Activated T-cell treated with anti-CD3 and anti-CD28 coated beads, Interleukin-2, amount 50 U/mL, for 48 hours (primary cell): ENCODE results near the gene ATP6V1G1.

Experiments used
- DNase-seq, 2 experiments: peaks; one replicate each; pipeline ENCODE4 v3.0.0-alpha.2; 2020

The ATP6V1G1 gene

DNA sequence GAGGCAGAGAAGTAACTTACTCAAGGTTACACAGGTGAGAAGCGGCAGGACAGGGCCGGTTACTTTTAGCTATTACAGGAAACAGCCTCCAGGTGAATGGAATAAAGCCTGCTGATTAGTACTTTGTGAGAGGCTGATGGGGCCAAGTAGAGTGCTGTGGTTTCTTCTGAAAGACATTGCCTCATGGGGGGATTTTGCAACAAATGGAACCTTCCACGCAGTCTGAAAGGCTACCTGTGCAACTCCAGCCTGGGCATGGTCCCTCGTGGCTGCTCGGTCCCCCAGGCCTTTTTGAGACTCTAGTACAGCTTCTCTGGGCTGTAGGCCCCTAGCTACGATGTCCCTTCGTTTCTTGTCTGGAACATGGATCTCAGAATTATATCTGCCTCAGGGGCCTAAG is 25.5 kb downstream of the ATP6V1G1 start:
- no peak for DNase-seq

DNA sequence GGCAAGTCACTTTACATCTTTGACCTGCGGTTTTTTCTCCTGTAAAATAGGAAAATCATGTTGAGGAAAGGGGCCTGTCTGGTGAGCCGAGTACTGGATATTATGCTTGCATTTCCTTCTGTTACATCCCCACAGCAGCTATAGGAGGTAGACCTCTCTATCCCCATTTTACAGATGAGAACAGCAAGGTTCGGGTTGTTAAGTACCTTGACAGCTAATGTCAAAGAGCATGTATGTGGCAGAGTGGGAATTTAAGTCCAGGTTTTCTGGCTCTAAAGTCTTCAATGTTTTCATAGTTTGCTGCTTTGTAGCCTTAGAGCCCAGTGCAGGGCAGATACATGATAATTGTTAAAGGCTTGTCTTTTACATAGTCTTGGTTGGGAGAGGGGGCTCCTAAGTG is 26.4 kb downstream of the ATP6V1G1 start:
- DNase-seq: no peak

DNA sequence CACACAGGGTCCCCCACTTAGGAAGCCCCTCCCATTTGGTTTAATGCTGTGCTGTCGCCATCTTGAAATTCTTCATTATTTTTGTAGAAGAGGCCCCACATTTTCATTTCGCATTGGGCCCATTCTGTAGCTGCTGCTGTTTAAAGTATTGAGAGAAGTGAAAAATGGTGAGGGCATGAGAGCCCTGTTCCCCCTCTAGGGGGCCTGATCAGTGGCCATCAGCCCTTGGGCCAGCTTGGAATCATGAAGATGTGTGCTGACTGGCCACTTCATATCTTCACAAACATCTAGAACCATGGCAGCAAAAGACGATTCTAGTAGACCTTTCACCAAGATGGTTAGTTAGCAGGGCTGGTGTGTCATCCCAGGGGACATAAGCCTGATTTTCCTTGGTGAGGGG is 26.8 kb downstream of the ATP6V1G1 start:
- DNase-seq: no peak

DNA sequence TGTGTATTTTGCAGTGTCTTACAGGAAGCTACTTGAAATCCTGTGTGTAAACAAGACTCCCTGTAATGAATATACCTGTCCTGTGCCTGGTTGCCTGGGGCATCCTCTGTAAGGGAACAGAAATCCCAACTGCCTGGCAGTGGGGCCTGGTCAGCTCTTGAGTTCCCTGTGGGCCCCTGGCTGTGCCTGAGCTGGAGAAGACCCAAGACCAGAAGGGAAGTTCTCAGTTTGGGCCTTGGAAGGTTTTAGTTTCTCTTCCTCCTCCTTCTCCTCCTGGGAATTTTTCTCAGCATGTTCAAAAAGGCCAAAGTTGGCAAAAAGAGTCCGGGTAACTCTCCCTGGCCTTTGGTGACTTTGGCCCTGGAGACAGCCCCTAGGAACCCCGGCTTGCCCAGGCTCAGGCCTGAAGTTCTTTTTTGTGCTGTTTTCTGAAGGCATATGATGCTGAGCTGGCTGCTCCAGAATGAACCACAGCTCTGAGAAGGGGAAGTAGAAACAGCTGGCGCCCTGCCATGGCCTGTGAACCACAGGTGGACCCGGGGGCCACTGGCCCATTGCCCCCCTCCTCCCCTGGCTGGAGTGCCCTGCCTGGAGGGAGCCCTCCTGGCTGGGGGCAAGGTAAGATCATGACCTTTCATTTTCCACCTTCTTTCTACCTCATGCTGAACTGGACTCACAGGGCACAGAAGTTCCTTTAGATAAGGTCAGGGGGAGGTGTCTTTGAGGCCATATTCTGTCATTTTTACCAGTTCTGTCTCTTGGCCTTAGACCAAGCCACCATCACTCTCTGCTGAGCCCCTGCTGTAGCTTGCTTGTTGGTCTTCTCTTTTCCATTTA is 29.3 kb downstream of the ATP6V1G1 start:
- DNase-seq: no peak

DNA sequence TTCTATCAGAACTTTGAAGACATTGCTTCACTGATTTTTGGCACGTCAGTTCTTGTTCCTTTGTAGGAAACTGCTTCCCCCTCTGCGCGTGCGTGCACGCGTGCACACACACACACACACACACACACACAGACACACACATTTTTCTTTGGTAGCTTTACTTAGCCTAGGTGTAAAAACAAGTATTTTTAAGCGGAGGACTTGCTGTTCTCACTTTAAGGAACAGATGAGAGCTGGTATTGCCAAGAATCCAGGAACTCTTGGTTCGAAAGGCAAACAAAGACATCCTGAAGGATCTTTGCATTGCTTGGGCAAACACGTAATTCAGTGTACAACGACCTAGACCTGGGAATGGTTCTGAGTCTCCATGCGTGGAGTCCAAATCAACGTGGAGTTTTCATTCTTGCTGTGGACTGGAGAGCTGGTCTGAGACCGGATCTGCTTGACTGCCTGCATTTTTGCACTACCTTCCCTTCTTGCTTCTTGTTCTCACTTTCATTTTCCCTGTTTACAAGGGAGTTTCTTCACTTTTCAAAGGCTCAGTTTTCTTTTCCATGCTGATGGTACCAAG is 31.7 kb downstream of the ATP6V1G1 start:
- DNase-seq: no peak

DNA sequence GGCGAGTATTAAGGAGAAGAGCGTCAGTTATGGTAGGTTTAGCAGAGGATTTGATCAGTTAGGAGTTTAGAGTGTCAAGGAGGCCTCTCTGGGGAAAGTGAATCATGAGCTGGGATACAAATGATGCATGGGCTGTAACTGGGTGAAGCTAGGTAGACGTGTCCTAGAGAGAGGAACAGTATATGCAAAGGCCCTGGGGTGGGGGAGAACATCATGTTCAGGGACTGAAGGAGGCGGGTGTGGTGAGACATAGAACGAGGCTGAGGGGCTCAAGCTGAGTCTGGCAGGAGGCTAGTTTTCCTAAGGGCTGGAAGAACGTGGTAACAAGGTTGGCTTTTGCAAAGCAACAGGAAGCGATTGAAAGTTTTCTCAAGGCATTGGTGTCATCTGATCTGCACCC is 34.0 kb downstream of the ATP6V1G1 start:
- DNase-seq: no peak

DNA sequence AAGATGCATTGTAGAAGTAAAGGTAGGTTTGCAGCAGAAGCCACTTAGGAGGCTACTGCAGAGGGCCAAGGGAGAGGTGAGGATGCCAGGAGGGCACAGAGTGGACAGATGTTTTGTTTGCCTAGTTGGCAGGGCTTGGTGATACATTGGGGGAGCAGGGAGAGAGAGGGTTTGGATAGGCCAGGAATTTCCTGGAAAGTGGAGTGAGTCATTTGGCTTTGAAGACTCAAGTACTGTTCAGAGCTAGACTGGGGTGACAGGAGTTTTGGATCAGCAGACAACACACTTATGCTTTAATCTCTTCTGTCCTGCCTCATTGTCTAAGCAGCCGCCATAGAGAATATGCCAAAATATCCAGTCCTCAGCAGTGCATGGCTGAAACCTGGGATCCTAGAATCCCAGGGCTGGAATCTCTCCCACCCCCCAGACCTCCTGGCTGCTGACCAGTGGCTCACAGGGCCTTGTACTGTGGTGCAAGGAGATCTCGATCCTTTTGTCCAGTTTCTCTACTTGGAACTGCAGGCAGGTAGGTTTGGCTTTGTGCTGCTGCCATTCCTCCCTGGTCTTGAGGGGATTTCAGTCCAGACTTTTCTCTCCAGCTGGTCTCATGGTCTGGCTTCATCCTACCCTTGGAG is 34.5 kb downstream of the ATP6V1G1 start:
- DNase-seq: no peak

DNA sequence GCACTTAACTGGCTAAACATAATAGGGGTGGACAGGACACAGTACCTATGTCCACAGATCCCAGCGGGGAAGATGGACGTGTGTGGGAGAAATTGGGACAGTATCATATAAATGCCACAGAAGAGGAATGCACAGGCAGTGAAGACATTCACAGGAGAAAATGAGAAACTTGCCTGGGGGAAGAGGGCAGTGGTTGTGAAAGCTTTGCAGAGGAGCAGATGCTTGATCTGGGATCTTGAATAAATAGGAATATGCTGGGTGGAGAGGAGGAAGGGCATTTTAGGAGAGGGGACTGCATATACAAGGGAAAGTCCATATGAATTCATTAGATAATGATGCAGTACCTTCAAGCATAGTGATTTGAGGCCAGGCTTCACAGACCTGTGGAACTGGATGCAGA is 37.1 kb downstream of the ATP6V1G1 start:
- DNase-seq: no peak

DNA sequence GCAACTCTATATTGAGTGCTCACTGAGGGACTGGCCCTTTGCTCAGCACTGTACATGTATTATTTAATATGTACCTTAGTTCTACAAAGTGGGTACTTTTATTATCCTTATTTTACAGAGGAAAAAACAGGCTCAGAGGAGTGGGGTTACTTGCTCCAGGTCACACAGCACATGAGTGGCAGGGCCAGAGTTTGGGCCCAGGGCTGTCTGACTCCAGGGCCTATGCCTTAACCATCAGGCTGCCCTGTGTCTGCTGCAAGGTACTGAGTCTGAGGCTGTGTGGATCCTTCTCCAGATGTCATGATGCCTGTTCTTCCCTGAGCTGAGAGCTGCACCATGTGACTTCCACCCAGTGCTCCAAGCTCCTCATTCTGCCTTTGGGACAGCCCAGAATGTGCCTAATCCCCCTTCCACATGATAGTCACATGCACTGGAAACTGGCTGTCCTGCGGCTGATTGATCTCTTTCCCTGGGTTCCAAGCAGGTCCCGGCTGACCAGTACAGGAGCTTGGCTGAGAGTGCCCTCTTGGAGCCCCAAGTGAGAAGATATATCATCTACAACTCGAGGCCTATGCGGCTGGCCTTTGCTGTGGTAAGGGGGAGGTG is 38.9 kb downstream of the ATP6V1G1 start:
- no peak for DNase-seq

DNA sequence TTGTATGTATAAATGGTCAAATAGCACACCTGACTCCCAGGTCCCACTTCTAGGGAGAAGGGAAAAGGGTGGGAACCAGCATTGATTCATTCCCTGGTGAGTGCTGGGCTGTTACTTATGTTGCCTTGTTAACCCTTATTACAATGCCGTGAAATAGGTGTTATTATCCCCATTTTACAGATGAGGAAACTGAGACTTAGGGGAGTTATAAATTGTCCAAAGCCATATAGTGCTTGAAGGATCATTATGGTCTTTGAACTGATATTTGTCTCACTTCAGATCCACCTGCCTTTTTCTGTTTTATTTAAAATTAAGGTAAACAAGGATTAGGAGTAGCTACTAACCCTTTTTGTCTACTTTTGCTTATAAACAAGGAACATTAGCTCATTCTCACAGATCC is 40.0 kb downstream of the ATP6V1G1 start:
- no peak for DNase-seq

DNA sequence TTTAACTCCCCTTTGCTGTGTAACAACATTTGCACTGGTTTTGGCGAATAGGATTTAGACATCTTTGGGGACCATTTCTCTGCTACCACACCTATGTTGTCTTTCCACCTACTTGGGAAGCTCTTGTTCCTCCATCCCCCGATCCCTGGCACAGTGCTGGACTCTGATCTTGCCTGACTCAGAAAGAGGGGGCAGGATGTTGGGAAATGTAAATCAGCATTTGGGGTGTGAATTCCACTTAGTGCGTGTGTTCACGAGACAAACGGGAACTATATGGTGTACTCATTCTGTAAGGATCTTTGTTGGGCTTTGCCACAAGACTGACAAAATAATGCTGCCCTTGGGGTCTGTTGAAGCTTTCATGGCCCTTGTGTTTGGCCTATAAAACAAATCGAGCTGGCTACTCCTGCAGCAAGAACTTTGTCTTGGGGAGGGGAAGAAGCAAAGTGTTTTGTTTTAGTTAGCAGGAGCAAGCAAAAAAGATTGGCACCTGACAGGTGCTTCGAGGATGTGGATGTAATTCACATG is 42.1 kb downstream of the ATP6V1G1 start:
- no peak for DNase-seq

DNA sequence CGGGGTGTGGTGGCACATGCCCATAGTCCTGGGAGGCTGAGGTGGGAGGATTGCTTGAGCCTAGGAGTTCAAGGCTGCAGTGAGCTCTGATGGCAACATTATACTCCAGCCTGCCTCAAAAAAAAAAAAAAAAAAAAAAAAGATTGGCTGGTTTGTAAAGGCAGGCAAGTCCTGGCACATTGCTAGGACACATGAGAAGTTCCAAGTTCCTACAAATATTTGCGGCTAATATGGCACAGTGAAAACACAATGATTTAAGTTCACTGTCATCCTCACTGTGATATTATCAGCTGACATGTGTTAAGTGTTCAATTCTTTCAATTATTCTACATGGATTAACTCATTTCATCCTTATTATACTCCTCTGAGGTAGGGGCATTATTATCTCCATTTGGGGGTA is 43.6 kb downstream of the ATP6V1G1 start:
- no peak for DNase-seq

DNA sequence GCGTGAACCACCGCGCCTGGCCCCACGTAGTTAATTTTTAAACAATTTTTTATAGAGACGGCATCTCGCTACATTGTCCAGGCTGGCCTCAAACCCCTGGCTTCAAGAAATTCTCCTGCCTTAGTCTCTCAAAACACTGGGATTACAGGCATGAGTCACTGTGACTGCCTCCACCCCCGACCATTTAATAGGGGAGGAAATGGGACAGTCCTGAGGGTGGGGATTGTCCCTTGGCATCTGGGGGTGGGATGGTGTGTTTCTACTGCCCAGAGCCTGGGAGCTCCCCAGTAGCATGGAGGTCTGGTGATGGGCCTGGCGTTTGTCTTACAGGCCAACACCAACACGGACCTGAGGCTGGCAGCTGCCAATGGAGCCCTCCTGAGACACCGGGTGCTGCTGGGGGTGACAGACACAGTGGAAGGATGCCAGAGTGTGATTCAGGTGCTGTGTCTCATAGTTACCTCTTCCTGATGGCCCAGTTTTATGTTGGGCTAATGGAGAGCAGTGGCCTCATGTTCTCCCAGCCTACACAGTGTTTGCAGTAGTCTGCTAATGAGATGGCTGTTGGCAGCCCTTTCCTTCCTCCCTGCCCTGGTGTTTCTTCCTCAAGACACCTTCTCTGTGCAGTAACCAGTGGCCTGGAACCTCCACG is 46.0 kb downstream of the ATP6V1G1 start:
- DNase-seq: no peak

DNA sequence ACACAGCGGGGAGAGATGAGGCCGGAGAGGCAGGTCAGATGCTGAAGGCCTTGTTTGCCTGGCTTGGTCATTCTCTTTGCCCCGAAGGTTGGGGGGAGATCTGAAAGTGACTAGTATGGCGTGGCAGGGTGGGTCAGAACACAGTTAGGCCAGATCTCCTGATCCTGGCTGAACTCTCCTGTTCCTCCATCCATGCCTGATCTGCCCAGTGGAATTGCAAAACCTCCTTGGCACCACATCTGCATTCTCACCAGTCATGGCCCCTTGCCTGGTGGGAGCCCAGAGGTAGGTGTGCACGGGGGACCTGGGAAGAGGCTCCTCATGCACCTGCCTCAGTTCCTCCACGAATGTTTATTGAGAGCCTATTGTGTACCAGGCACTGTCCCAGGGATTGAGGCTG is 46.8 kb downstream of the ATP6V1G1 start:
- no peak for DNase-seq

DNA sequence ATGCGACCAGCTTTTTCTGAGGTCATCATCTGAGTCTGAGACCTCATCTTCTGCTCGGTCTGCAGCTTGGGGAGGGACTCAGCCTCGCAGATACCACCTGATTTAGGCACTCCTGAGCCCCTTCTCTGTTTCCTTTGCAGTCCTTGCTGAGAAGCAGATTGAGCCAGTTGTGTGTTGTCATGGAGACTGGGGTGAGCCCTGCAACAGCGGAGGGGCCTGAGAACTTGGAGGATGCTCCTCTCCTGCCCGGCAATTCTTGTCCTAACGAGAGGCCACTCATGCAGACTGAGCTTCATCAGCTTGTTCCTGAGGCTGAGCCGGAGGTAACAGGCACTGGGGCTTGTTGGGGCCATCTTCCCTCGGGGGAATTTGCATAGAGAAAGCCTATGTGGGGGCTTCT is 50.8 kb downstream of the ATP6V1G1 start:
- no peak for DNase-seq

DNA sequence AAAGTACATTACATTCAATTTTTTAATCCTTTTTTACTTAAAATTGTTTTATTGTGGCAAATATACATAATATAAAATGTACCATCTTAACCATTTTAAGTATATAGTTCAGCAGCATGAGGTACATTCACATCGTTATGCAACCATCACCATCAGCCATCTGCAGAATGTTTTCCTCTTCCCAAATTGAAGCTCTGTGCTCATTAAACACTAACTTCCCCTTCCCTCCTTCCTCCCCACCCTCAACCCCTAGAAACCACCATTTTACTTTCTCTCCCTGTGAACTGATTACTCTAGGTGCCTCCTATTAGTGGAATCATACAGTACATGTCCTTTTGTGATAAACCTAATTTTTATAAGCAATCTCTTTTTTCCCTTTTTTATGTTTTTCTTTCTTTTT is 54.4 kb downstream of the ATP6V1G1 start:
- no peak for DNase-seq

DNA sequence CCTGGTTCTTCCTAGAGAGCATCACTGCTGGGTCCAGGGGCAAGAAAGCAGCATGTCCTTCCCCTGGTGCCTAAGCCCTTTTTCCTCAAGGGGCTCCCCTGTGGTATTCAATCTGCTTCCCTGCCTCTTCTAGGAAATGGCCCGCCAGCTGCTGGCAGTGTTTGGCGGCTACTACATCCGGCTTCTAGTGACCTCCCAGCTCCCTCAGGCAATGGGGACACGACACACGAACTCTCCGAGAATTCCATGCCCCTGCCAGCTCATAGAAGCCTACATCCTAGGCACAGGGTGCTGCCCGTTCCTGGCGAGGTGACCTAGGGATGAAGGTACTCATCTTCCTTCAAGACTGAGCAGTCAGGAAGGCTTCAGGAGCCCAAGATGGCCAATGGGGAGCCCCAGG is 55.4 kb downstream of the ATP6V1G1 start:
- peak in 1 of 2 experiments; percentile 12 for DNase-seq

DNA sequence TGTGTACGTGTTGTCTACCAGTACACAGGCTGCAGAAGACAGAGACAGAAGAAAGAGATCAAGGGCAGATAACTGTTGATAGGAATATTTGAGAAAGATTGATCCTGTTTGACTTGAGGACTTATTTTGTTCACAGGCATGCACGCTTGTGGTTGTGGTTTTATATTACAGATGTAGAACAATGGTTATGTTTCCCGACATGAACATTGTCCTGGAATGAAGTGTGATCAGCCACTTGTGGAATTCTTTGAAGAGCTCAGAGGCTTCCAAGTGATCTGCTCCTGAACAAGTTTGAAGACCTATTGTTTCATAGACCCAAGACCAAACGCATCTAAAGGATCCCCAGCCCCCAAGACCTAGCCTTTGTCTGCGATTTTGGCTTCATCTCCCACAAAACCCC is 56.3 kb downstream of the ATP6V1G1 start:
- DNase-seq: peak in 1 of 2 experiments; percentile 6
